ENCODE data around the gene PROC.
A peak's percentile ranks its signal among the peaks of the same experiment; 100 is the strongest.

PROC gene

GRCh38 chr2:127429844-127430425 is 11.7 kb downstream of the PROC start:
- H3K27ac ChIP-seq, result no peak overlapping the region
- TF ChIP-seq ZFX (IDR thresholded peaks at IDR 0.05; ENCODE audit: borderline replicate concordance) (no peak), CTCF (IDR thresholded peaks at IDR 0.05) (no peak)

GRCh38 chr2:127431408-127432023 is 13.3 kb downstream of the PROC start:
- TF ChIP-seq CTCF (IDR thresholded peaks at IDR 0.05) (no peak), ZFX (IDR thresholded peaks at IDR 0.05; ENCODE audit: borderline replicate concordance) (no peak)
- no peak overlapping the region for H3K27ac ChIP-seq

GRCh38 chr2:127434515-127434914 is 16.3 kb downstream of the PROC start:
- H3K27ac ChIP-seq, result no peak overlapping the region
- TF ChIP-seq ZFX (IDR thresholded peaks at IDR 0.05; ENCODE audit: borderline replicate concordance) (no peak), CTCF (IDR thresholded peaks at IDR 0.05) (no peak)

GRCh38 chr2:127437056-127437455 is 18.8 kb downstream of the PROC start:
- TF ChIP-seq CTCF (IDR thresholded peaks at IDR 0.05), result no peak
- no peak for TF ChIP-seq ZFX (IDR thresholded peaks at IDR 0.05; ENCODE audit: borderline replicate concordance)
- no peak overlapping the region for H3K27ac ChIP-seq

GRCh38 chr2:127437781-127438726 is 19.8 kb downstream of the PROC start:
- peak overlapping the region; percentile 38 for H3K27ac ChIP-seq
- no peak for TF ChIP-seq CTCF (IDR thresholded peaks at IDR 0.05)
- TF ChIP-seq ZFX (IDR thresholded peaks at IDR 0.05; ENCODE audit: borderline replicate concordance), result no peak

- TF ChIP-seq ZFX (IDR thresholded peaks at IDR 0.05; ENCODE audit: borderline replicate concordance) (no peak), CTCF (IDR thresholded peaks at IDR 0.05) (no peak)
- no peak overlapping the region for H3K27ac ChIP-seq
Observed at GRCh38 chr2:127439343-127439742, 21.1 kb downstream of the PROC start.

Measured in 22Rv1 (cell line).